Heart left ventricle (tissue), 13 donors: Measurements from ENCODE around the gene TEAD1.

Experiments used
- CTCF ChIP-seq, 12 donors: fragments of 200-600 bp; sonication (generic) in 4 of 12; IDR thresholded peaks; one replicate each; pipeline versions ENCODE4 v1.5.0 to v1.8.0; 2018 to 2022; ENCODE audit warnings: antibody characterized with exemption in 12 of 12, mild to moderate bottlenecking in 5 of 12
- POLR2A ChIP-seq, 2 donors: fragments of 450-650 bp; IDR thresholded peaks; one replicate each; pipeline ENCODE4 v1.6.1; 2017; ENCODE audit warnings: antibody characterized with exemption in 2 of 2, mild to moderate bottlenecking in 2 of 2, moderate library complexity in 2 of 2
- donor health status: ischemic (EF 13 %, LVEDD 7.1; RV severe dilation, severe dysfunction).
- donor health status: DM: no; HTN: yes; CAD: no.
- donor health status: DM: no; HTN: no; CAD: no.
- donor health status: ischemic (EF 25% LVEDD 6.9; RV normal size, moderate dysfunction).
- donor health status: ischemic (EF 25% LVEDD 5.7; RV mildly dilated, moderate dysfunction).
- donor health status: ischemic (EF 35%, LVEDD 5.7; RV mildly dilated, moderate dysfunction).
- donor health status: nonischemic (EF 11% LVEDD 7.7; RV severe dilation, severe dysfunction).
- donor health status: DM: yes; HTN: yes; CAD: no.
- donor health status: PGD.
- donor health status: ischemic (EF 29% LVEDD 5.4; RV normal size, mild dysfunction).
- donor health status: nonischemic (EF 23%, LVEDD 6.1; RV moderate dilation, normal function).

DNA sequence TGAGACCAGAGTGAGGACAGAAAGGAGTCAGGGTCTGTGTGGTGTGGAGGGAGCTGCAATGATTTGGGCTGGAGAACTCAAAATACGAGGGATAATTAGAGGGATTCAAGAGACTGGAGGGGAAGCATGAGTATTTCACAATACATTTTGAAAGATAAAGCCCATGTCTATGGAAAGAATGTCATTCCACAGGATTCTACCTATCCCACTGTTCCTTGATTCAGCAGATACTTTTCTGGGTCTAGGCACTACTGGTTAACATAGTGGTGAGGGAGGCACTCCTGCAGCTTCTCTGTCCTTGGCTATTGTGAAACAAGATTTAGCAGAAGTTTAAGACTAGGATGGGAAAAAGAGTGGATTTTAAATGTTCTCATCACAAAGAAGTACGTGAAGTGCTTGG lies 262.0 kb downstream of the TEAD1 start:
- TF ChIP-seq CTCF (IDR thresholded peaks at IDR 0.05) (no peak), POLR2A (IDR thresholded peaks at IDR 0.05) (no peak)
